COLO829 (cell line): Measurements from ENCODE around the gene LIMS2.
A peak's percentile ranks its signal among the peaks of the same experiment; 100 is the strongest.

Source experiments
- DNase-seq: peaks from one replicate; pipeline ENCODE4 v3.0.0; 2012; ENCODE audit warnings: low spot score

Gene LIMS2, protein sequence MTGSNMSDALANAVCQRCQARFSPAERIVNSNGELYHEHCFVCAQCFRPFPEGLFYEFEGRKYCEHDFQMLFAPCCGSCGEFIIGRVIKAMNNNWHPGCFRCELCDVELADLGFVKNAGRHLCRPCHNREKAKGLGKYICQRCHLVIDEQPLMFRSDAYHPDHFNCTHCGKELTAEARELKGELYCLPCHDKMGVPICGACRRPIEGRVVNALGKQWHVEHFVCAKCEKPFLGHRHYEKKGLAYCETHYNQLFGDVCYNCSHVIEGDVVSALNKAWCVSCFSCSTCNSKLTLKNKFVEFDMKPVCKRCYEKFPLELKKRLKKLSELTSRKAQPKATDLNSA

GRCh38 chr2:127675331-127676261 is at the start of gene LIMS2:
Gene LIMS2 (minus strand): TSS chr2:127675530. CDS start chr2:127675024, 506 bp downstream.
- no peak for DNase-seq

- DNase-seq = no peak
Measured at GRCh38 chr2:127722807-127723206, 47.5 kb upstream of the LIMS2 start.

GRCh38 chr2:127721978-127722355 is 46.6 kb upstream of the LIMS2 start:
- no peak for DNase-seq

GRCh38 chr2:127721311-127721977 is 46.1 kb upstream of the LIMS2 start:
- no peak for DNase-seq

DNA sequence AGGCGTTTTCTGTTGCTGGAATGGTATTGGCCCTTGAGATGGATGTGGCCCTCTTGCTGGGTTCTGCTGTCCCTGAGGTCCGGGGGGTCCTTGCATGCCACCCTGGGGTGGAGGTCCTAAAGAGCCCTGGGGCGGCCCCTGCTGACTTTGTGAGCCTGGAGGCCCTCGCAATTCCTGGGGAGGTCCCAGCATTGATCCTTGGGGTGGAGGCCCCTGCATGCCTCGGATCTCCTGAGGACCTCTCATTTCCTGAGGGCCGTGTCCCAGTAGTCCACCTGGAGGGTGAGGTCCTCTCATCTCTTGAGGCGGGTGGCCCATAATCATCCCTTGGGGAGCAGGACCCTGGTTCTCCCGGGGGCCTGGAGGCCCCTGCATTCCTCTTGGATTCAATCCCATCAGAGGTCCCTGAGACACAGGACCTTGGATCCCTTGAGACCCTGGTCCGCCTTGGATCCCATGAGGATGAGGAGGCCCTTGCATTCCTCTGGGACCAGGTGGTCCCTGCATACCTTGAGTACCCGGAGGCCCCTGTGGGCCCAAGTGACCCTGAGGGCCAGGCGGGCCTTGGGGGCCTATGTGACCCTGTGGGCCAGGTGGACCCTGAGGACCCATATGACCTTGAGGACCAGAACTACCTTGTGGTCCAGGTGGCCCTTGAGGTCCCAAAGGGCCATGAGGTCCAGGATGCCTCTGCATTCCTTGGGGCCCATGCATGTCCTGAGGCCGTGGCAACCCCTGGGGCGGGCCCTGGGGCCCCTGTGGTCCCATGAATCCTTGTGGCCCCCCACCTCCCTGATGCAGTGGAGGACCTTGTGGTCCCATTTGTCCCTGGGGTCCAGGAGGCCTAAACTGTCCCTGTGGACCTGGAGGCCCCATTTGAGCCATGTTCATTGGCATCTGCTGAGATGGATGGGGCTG is 44.2 kb upstream of the LIMS2 start:
- DNase-seq = no peak

DNA sequence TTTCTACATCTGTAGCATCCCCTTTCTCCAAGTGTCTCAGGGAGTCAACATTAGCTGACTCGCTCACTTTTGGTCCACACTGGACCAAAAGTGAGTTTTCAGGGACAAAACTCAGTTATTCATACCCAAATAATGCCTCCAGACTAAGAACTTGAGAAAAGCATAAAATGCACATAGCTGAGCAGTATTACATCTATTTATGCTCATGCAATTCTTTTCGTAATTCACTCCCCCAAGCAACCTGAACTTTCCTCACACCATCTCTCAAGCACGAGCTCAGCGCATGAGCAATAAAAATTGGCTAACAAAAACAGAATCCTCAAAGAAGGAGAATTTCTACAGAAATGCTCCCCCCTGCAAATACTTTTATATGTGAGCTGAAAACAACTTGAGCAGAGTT is 42.9 kb upstream of the LIMS2 start:
- DNase-seq = no peak

GRCh38 chr2:127715778-127716449 is 40.6 kb upstream of the LIMS2 start:
- no peak for DNase-seq

GRCh38 chr2:127713562-127713961 is 38.2 kb upstream of the LIMS2 start:
- DNase-seq = no peak

DNA sequence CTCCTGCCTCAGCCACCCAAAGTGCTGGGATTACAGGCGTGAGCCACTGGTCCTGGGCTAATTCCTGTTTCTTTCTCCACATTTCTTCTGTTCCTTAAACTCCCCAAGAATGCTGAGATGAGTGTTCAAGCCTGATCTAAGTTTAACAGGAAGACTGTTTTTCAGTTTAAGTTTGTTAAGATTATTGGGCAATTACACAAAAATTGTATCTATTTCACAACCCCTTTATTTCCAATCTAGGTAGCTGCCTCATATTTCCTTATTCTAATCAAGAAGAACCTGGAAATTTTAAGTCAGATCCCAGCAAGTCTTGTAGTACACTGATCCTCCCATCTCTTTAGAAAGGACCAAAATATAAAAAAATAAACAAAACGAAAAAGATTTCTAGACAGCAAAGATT is 37.7 kb upstream of the LIMS2 start:
- DNase-seq = no peak

- DNase-seq = no peak
Measured at GRCh38 chr2:127709336-127709735, 34.0 kb upstream of the LIMS2 start.

DNA sequence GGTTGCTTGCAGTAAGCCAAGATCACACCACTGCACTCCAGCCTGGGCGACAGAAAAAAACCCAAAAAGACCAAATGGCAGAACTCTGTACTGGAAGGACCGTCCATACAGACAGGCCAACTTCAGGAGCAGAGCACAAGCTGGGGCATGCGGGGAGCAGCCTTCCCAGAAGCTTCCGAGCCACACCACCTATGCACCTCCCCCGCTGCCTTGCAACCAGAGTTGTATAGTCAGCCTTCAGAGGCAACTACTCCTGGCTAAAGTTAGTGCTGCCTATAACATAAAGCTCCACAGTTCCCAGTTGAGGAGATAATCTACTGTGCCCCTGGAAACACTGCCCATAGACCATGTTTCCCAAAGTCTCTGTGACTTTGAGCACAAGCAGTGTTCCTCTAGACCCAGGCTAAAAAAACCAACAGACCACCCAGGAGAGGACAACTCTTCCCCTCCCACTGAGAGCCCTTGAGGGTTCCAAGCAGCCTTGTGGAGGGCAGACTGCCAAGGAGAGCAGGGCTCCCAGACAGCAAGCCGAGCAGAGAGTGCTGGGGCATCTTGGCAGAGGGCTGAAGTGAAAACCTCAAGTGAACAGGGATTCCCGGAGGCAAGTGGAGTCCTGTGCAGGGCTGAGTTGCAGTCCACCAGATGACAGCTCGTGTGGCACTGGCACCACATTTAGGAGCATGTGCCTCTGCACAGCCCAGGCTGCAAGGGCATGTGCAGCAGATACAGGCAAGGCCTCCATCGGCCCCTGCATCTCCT is 32.7 kb upstream of the LIMS2 start:
- no peak for DNase-seq

- DNase-seq = no peak
Measured at GRCh38 chr2:127706215-127706990, 31.1 kb upstream of the LIMS2 start.

GRCh38 chr2:127705391-127706065 is 30.2 kb upstream of the LIMS2 start:
- DNase-seq = no peak

DNA sequence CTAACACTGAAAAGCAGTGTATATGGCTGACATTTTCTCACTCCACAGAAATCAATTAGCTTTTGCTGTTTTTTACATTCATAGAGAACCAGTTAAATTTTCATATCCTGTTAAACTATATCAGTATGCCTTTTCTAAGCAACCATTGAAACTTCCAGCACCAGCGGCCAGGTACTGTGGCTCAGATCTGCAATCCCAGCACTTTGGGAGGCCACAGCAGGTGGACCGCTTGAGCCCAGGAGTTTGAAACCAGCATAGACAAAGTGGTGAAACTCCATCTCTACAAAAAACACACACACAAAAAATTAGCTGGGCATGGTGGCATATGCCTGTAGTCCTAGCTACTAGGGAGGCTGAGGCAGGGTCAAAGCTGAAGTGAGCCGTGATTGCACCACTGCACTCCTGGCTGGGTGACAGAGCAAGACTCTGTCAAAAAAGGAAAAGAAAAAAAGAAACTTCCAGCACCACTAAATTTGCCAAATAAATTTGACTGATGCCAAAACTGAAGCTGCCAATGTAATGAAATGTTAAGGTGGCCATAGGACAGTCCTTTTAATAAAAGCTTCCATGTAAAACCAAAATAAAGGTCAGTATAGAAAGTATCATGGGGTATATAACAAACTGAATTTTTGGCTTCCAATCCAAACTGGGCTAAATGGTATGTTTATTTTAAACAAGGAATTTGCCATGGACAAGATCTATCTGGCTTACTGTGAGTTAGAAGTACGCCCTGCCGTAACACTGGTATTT is 29.5 kb upstream of the LIMS2 start:
- no peak for DNase-seq

DNA sequence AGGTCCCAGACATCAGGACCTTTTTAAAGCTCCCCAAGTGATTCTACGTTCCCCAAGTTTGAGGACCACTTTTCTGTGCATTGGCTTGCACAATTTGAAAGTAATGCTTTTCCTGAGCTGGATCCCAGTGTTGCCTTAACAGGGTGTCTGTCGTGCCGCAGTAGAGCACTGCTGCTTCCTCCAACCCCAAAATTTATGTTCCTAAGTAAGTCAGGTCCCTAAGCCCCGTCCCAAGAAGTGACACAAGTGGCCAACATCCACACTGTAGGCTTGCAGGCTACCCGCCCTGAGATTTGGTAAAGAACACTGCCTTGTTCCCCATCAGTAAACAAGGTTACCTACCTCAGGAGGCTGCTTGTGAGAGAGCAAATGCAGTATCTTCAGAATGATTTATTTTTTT is 28.0 kb upstream of the LIMS2 start:
- DNase-seq = no peak

DNA sequence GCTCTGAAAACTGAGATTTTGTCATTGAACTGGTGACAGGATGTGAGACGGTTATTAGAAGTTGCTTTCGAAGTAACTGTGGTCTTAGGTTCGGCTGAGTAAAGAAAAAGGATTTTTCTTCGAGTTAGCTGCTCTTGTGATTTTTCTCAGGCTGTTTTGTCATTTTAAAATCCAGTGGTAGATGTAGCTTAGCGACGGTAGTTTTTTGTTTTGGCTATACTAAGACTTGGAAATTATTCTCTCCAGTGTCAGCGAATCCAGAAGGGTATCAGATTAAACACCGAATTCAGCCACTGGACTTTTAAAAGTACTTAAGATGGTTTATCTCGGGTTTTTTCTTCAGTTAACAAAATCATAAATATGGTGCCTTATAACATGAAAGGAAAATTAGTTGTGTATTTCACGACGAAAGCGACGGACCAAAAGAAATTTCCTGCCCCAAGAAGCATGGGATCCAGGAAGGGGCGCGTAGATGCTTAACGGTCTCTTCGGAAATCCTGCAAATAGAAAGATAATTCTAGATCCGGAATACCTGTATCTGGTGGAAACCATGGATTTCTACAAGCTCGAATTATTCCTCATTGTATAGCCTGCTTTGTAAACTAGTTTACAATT is 27.2 kb upstream of the LIMS2 start:
- DNase-seq = no peak

DNA sequence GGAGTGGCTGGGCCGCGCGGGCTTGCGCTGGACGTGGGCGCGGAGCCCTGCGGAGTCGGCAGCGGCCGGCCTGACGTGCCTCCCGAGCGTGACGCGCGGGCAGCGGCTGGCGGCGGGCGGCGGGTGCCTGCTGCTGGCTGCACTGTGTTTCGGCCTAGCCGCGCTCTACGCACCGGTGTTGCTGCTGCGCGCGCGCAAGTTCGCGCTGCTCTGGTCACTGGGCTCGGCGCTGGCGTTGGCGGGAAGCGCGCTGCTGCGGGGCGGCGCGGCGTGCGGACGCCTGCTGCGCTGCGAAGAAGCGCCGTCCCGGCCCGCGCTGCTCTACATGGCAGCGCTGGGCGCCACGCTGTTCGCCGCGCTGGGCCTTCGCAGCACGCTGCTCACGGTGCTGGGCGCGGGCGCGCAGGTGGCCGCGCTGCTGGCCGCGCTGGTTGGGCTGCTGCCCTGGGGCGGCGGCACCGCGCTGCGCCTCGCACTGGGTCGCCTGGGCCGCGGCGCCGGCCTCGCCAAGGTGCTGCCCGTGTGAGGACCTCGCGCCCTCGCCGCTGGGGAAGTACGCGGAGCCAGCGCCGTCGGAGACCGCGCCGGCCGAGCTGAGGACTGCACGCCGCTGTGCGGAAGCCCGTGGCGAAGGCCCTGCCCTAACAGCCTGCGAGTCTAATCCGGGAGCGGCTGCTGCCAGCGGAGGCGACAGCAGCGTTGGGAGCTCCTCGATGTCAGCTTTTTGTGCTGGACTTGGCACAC is 26.5 kb upstream of the LIMS2 start:
- DNase-seq = peak; percentile 42
